SIG-M5 treated with dmso at 0.1 percent for 504 hours (cell line): ENCODE measurements around the gene TCF20.

Source experiments
- DNase-seq: peaks from one replicate; lab custom pipeline; 2025; ENCODE audit not compliant: unreplicated experiment; lab: John Stamatoyannopoulos, UW

The TCF20 gene

DNA sequence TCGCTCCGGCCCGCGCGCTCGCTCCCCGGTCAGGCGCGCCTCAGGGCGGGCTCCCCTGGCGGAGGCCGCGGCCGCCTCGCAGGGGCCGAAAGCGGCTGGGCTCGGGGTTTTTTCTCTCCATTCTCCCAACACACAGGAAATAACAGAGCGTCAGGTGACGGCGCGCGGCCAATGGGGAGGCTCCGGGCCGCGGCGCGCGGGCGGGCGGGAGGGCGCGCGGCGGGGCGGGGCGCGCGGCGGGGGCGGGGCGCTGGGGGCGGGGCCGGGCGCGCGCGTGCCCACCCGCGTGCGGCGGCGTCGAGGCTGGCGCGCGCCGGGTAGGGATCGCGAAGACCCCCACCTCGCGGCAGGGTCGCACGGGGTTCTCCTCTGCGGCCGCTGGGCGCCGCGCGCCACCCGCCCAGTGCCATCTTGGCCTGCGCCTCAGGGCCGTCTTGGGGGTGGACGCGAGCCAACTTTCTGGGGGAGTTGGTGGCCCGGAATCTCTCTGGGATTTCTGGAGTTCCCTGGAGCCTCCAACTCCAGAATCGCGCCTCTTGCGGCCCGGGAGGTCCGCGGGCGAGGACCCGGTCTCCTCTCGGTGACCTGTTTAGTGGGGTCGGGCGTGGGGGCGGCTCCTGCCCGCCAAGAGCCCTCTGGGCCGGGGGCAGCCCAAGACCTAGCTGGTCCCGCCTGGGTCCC lies at the start of gene TCF20:
Gene TCF20, minus strand, starts transcription at position 144 of the 681 bp plus-strand sequence. CDS start 55,348 bp downstream, outside the sequence.
- peak; percentile 69 for DNase-seq

DNA sequence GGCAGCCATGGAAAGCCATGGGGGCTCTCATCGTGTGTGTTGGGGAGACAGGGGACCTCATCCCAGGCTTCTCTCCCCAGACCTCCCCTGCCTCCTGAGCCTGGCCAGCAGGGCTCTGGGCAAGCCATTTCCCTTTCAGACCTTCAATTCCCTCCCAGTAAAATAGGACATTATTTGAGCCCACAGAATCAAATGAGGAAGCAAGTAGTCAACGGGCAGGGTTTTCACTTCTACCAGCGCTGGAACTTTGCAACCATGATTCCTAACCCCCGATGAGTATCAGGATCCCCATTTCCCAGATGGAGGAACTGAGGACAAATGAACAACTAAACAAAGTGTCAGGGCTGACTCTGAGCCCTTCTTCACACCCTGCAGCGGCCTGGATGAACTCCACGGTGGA lies 48.9 kb upstream of the TCF20 start:
- peak; percentile 5 for DNase-seq

DNA sequence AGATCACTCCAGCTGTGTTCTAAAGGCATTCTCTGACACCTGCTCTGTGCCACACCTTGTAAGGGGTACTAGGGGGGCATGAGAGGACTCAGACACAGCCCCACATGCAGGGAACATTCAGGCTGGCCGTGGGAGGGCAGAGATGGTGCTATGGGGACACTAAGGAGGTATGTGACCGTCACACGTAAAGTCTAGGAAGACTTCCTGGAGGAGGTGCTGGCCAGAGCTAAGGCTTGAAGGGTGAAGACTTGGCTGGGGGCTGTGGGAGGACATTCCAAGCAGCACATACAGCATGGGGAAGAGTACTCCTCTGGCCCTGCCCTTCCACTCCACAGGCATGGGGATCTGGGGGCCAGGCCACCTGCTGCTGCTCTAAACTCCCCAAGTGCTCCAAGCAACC lies 48.5 kb upstream of the TCF20 start:
- no peak for DNase-seq

DNA sequence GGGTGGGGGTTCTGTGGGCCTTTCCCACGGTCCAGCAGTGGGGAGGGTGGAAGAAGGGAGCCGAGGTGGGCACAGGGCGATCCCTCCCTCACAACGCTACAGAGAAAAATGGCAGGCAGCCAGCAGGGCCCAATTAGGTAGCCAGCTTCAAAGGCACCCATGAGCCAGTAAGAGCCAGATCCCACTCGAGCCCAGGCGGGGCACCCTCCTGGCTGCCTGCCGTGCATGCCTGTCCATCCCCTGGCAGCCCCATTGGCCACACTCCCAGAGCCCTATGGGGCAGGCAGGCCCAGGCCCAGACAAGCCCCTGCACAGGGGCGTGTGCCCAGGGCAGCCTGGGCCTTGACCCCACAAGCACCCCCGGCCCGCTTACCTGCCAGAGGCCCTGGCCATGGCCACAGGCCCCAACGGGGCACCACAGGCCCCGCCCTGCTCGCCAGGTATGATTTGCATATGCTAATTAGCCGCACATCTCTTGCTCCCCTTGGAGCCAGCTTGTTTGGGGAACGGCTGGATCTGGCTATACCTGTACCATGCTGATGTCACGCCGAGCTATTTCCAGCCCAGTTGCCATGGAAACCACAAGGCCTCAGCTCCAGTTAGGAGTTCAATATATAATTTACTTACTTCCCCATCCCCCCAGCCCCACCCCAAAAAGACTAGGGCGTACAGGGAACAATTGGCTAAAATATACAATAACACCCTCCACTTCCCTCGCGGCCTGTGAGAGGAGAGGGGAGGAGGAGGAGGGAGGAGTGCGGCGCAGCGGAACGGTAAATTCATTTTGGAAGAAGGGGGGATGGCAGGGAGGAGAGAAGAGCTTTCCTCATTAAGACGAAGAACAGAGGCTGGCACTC lies 47.5 kb upstream of the TCF20 start:
- no peak for DNase-seq

DNA sequence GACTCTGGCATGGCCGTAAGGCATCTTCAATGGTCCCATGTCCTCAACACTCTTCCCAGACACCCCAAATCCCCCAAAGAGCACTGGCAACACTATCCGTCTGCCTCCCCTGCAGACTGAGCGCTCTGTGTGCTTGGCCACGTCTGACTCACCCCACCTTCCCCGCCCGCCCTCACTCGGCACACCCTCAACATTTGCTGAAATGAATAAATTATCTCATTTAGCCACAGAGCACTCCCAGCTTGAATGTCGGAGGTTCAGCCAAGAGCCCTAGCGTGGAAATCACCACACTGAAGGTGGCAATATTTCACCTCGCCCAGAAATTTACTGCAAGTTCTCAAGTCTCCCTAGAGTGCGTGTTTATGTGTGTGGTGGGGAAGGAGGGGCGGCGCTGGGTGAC lies 46.6 kb upstream of the TCF20 start:
- no peak for DNase-seq

DNA sequence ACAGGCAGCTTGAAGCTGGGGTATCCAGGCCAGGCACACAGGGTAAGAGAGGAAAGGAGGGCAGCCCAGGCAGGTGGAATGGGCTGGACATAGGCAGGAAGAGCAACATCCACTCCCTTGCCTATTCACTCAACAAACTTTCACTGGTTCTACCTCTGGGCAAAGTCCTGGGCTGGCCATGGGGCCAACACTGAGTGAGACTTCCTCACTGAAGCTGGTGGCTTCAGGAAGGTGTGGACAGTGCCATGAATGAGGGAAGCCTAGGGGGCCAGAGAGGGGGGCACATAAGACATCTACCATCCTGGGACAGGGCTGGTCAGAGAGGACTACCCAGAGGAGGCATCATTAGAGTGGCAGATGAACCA lies 44.9 kb upstream of the TCF20 start:
- no peak for DNase-seq

DNA sequence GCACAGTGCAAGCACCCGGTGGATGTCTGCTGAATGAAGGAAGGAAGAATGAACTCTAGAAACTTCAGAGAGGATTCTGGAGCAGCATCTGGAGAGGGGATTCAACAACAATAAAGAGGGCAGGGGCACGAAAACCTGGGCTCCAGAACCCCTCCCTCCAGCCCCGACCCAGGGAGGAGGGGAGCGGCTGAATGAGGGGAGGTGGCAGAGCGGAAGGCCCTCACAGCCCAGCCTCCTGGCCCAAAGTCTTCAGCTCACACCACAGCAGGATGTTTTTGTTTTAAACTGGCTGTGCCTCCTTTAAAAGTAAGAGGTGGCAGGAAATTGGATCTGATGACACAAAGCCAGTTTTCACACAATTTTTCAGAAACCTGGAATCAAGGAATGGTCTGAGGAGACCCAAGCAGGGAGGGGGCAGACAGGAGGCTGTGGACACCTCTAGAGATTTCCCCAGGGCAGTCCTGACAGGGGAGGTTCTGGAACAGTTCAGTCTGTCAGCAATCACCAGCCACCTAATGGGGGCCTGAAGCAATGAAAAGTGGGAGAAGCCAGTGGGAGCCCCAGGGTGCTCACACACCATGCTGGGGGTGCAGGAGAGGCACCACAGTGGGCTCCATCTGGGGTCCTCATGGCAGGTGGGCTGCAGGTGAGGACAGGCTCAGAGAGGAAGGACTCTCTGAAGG lies 44.4 kb upstream of the TCF20 start:
- DNase-seq: no peak

DNA sequence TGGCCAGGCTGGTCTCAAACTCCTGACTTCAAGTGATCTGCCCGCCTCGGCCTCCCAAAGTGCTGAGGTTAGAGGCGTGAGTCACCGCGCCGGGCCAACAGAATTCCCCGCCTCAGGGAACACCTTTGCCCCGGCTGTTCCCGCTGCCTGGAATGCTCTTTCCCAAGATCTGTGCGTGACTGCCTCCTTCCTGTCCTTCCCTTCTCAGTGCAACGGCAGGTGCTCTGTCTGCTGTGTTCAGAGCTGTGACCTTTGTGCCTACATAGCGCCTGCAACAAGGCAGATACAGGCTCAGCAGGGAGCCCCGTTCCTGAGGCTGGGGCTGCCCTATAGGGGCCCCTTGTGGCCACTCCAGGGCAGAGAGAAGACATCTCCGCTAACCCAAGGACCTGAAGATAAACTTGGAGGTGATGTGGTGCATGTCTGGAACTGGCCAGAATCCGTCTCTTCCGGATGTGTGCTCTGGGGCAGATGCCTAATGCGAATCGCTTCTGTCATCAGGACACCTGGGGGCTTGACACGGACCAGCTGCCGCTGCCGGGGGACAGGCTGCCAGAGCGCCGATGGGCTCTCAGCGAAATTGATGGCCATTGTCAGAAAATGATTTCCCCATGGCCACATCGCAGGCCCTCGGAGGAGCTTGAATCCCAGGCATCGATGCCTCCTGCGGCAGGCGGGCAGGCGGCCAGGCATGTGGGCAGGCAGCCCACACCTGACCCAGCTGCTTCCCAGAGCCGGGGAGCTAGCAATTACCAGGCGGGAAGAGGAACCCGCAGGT lies 43.5 kb upstream of the TCF20 start:
- DNase-seq: peak; percentile 27

DNA sequence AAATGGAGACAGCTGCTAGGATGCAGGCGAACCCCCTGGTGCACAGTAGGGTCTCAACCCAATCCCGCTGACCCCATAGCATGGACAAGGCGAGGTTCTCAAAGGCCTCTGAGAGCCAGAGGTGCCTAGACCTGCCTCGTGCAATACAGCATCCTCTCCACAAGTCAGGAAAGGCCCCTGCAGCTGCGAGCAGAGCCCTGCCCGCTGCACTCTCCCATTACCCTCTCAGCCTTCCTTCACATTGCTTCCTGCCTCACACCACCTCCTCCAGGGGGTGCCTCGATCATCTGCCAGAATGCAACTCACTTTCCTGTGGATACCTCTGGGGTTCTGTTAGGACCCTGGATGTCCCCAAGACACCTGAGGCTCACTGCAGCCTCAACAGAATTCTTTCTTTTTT lies 42.8 kb upstream of the TCF20 start:
- no peak for DNase-seq

DNA sequence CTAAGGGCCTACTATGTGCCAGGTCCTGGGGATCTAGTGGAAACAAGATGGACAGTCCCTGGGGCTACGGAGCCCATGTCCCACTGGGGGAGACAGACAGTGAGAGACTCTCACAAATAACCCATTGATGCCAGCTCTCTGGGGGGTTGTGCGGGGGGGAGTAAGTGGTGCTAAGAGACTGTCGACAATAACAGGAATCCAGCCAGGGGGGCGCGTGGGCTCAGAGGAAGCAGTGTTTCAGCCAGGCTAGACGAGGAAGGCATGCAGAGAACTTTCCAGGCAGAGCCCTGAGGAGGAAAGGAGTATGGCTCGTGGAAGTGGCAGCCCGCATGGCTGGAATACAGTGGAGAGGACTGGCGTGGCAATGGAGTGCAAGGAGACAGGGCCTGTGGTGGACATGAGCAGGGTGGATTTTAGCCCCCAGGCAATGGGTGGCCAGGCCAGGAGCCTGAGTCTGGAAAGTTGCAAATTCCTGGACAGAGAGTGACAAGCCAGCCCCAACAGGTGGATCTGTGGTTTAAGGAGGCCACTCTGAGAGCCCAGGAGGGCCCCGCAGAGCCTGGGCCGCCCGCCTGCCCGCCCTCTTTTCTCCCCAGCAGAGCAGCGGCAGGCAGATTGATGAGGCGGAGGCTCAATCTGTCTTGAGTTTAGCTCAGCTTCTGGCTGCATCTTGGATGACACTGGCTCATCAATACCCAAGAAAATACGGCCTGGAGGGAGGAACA lies 40.0 kb upstream of the TCF20 start:
- no peak for DNase-seq

DNA sequence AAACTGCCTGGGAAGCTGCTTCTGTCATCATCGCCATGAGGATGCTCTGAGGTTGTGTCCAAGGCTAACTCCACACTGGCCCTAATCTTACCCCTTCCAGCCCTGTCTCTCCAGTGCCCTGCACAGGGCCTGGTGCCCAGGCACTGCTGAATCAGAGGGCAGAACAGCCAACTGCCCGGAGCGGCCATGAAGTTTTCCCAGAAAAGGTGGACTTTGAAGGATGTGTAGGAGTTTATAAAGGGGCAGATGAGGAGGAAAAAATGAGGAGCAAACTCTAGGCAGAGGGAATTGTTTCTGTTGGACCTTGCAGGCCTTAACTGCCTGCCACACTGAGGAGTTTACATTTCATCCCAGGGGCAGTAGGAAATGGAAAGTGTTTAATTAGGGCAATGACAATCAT lies 39.4 kb upstream of the TCF20 start:
- no peak for DNase-seq

DNA sequence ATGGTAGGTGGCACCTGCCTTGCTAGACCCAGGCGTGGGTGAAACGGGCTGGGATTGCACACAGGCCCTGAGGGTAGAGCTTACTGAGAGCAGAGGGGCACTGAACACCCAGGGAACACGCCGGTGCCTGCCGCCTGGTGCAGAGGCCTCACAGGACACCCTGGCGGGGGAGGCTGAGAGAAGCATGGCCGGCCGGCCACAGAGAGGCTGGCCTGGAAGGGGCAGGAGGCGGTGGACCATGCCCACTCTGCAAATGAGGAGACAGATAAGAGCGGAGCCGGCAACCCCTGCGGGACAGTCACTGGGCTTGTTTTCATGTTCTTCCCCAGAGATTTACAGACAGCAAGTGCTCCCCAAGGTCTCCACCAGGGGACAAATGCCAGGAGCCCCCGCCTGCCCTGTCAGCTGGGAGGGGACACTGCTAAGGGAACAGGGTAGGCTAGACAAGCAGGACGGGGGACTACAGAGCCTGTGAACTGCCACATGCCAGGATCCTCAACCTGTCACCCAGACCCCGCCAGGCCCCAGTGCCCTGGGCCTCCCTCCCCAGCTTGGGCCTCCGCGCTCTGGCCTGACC lies 38.5 kb upstream of the TCF20 start:
- DNase-seq: no peak

DNA sequence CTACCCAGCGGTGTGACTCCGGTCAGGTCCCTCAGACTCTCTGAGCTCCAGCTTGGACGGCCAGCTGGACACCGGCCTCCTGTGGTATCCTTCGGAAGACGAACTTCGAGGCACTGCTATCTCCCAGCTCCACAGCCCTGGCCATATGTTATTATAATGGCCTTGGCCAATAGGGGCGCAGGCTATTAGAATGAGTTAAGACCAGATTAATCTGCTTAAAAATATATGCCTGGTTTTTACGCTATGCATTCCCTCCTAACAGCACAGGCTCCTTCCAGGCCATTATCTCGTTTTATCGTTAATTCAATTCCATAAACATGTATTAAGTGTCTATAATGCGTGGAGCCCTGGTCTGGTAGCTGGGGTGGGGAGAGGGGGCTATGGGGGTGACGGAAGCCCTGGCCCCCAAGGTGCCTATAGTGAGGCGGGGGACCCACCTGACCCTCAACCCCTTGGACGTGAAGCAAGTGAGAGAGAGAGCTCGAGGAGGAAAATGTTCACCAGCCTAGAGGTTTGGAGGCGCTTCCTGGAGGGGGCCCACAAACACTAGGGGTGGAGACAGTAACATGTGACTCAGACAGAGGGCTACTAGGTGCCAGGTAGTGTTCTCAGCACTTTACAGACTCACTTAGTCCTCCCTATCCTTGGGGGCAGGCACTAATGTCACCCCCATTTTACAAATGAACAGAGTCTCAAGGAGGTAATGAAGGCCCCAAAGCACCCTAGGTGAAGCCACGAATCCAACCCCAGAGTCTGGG lies 37.5 kb upstream of the TCF20 start:
- DNase-seq: no peak

DNA sequence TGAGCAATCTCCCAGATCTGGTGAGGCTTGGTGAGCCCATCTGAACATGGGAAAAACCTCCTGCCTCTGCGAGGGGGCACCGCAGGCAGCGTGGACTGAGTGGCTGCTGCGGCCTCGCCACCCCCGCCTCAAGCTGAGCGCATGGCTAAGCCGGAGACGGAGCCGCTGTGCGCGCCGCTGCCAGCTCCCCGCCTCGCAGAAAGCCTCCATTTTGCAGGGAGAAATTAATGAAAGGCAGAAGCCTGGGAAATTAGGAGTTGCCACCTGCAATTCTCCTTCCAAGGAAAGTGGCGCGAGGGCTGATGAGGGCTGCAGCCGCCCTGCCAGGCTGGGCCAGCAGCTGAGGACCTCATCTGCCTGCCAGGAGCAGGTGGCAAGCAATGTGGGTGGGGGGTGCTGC lies 35.6 kb upstream of the TCF20 start:
- DNase-seq: no peak

DNA sequence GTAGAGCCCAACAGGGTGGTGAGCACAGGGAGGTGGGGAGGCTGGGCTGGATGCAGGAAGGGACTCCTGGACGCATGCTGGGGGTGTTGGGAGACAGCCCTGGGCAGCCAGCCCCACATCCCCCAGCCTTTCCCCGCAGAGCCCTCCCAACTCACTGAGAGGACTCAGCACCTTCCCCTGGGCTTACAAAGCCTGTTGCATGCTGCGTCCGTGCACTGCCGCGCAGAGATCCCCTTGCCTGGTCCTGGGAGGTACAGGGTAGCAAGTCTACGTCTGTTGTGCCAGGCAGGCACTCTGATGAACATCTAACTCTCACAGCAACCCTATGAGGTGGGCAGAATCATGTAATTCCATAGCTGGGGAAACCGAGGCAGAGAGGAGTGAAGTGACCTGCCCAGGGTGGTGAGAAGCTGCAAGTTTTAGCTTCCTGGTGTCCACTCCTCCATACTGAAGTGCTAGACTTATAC lies 33.9 kb upstream of the TCF20 start:
- DNase-seq: no peak

DNA sequence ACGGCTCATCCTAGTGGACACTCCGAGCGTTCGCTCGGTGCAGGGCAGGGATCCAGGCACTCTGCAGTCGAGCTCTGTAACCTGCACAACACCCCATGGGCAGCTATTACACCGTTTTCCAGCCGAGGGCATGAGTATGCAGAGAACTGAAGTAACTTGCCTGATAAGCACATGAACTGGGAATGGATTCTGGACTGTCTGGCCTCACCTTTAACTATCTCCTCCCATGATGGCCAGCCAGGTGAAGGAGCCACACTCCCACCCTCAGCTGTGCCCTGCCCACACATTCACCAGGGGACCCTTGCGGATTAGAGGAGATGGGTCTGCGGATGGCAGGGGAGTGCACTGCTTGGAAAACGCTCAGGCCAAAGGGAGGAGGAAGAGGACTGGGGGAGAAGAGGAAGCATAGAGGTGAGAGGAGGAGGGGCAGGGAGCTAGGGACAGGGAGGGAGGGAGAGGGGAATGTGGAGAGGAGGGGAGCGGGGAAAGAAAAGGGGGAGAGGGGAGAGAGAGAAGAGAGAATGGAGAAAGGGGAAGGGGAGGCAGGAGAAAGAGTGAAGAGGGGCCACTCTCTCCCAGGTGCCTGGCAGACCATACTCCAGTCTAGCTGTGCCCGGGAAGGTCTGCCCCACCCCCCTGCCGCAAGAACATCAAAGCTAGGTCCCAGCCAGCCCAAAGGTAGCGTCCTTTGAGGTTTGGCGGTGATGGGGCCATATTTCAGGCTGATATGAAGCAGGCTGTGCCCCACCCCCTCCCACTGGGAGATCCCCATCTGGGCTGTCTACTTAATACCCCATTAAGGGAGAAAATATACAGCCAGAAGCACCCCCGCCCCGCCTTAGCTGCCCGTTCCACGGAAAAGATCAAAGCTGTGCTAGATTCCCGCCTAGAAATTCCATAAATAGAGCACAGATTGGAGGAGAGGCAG lies 33.2 kb upstream of the TCF20 start:
- no peak for DNase-seq

DNA sequence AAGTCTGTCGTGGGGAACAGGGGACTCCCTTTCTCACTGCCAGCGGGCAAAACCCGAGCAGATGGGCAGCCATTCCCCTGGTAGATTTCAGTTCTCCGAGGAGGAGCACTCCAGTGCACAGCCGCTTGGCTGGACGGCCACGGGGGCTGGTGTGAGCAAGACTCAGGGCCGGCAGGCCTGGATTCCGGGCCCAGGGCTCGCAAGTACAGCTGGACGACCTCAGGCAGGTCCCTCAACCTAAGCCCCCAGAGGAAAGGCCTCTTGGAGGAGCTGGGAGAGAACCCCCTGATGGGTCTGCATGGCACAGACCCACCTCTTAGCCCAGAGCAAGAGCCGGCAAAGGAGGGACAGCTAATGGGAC lies 31.3 kb upstream of the TCF20 start:
- no peak for DNase-seq

DNA sequence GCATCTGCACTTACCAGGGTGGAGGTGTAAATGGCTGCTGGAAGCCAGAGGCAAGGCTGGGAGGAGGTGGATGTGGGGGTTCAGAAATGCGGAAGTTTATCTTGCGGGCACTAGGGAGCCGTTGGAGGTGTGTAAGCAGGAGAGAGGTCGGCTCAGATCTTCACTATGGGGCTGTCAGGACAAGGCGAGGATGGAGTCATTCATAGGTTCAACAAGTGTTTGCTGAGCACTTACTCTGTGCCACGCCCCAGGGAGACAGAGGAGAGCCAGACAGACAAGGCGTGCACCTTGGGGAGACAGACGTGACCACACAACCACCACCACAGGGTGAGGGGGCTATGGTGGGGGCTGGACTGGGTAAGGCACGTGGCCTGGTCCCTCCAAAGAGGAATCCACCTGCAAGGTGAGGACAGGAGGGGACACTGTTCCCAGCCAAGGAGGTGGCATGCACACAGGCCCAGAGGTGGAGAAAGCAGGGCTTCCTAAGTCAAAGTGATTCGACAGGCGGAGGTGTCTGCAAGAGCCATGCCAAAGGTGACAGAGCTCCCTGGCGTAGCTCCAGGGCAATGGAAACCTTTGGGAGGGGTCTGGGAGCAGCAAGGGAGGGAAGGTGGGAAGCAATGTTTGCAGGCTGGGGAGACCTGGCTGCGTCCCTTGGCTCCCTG lies 30.8 kb upstream of the TCF20 start:
- DNase-seq: no peak
